ENCODE data around the gene CD300LF. TPM values are rescaled to one million over a fixed set of nuclear protein-coding genes. Genes with fewer than 3 reads are reported as not detected.
A peak's percentile ranks its signal among the peaks of the same experiment; 100 is the strongest.

The CD300LF gene
- total and polyA plus RNA-seq, 4 donors = 0.13 to 1.9 (median 1.0) TPM

DNA sequence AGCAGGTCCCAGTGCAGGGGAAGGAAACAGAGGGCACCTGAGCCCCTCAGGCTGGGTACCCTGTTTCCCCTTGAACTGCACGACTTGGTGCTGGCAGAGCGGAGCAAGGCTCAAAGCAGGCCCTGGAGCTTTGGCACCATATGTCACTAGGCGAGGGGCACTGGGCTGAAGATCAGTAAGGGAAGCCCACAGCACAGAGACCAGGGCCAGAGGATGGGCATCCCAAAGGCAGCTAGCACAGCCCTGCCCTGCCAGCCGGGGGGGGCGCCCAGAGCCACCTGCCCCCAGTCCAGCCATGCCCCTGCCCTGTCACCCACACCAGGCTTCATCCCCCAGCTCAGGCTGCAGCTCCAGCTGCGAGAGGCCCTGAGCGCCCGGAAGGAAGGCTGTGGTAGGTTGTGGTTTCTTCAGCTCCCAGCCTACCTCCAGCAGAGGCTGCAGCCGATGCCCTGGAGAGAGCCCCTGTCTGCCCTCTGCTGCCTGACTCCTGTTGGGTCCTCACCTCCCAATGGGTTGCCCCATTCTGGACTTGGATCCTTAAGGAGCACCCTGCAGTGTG, 46.6 kb upstream of the CD300LF start:
- no peak overlapping the region for H3K9ac ChIP-seq (ENCODE audit: low read depth in 1 of 2, low read length in 2 of 2)
- peak overlapping the region; percentile 51 to 75 for H3K27ac ChIP-seq (ENCODE audit: low read depth in 1 of 2, low read length in 2 of 2)
- H3K27me3 ChIP-seq (ENCODE audit: control insufficient read depth in 4 of 4, insufficient read depth in 4 of 4, low read length in 3 of 4) = no peaks in the 10 kb centered on the region
- H3K4me1 ChIP-seq (ENCODE audit: control insufficient read depth in 4 of 4, insufficient read depth in 4 of 4, low read length in 3 of 4) = peaks cover 57 to 95% (median 86%) of the 10 kb centered on the region in 4 donors
- H3K4me3 ChIP-seq (ENCODE audit: low read depth in 1 of 3, low read length in 3 of 3) = no peak overlapping the region
- WGBS = 67% methylated on average over 9 of the region's 9 CpGs
- no peaks in the 10 kb centered on the region for H3K36me3 ChIP-seq (ENCODE audit: control insufficient read depth in 4 of 4, insufficient read depth in 3 of 4, low read depth in 1 of 4, low read length in 3 of 4)
- DNase-seq (ENCODE audit: low spot score) = no peak
- TF ChIP-seq RXRA (IDR thresholded peaks at IDR 0.05) (no peak), FOXA1 (IDR thresholded peaks at IDR 0.05) (no peak), JUND (IDR thresholded peaks at IDR 0.05) (no peak), HNF4G (IDR thresholded peaks at IDR 0.05) (no peak), NR2F2 (IDR thresholded peaks at IDR 0.05) (no peak), FOXA2 (IDR thresholded peaks at IDR 0.05) (no peak), SP1 (IDR thresholded peaks at IDR 0.05) (no peak), HNF4A (conservative IDR thresholded peaks at IDR 0.05) (no peak), RAD21 (IDR thresholded peaks at IDR 0.05) (no peak), EGR1 (IDR thresholded peaks at IDR 0.05; ENCODE audit: low read depth in 2 of 2) (no peak), GABPA (IDR thresholded peaks at IDR 0.05 in 1 of 2, conservative IDR thresholded peaks at IDR 0.05 in 1 of 2) (no peak)
- TF ChIP-seq, protein P1, sequence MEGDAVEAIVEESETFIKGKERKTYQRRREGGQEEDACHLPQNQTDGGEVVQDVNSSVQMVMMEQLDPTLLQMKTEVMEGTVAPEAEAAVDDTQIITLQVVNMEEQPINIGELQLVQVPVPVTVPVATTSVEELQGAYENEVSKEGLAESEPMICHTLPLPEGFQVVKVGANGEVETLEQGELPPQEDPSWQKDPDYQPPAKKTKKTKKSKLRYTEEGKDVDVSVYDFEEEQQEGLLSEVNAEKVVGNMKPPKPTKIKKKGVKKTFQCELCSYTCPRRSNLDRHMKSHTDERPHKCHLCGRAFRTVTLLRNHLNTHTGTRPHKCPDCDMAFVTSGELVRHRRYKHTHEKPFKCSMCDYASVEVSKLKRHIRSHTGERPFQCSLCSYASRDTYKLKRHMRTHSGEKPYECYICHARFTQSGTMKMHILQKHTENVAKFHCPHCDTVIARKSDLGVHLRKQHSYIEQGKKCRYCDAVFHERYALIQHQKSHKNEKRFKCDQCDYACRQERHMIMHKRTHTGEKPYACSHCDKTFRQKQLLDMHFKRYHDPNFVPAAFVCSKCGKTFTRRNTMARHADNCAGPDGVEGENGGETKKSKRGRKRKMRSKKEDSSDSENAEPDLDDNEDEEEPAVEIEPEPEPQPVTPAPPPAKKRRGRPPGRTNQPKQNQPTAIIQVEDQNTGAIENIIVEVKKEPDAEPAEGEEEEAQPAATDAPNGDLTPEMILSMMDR (IDR thresholded peaks at IDR 0.05; ENCODE audit: low read depth, low read length, missing input control) = no peak
- TF ChIP-seq, protein P2, sequence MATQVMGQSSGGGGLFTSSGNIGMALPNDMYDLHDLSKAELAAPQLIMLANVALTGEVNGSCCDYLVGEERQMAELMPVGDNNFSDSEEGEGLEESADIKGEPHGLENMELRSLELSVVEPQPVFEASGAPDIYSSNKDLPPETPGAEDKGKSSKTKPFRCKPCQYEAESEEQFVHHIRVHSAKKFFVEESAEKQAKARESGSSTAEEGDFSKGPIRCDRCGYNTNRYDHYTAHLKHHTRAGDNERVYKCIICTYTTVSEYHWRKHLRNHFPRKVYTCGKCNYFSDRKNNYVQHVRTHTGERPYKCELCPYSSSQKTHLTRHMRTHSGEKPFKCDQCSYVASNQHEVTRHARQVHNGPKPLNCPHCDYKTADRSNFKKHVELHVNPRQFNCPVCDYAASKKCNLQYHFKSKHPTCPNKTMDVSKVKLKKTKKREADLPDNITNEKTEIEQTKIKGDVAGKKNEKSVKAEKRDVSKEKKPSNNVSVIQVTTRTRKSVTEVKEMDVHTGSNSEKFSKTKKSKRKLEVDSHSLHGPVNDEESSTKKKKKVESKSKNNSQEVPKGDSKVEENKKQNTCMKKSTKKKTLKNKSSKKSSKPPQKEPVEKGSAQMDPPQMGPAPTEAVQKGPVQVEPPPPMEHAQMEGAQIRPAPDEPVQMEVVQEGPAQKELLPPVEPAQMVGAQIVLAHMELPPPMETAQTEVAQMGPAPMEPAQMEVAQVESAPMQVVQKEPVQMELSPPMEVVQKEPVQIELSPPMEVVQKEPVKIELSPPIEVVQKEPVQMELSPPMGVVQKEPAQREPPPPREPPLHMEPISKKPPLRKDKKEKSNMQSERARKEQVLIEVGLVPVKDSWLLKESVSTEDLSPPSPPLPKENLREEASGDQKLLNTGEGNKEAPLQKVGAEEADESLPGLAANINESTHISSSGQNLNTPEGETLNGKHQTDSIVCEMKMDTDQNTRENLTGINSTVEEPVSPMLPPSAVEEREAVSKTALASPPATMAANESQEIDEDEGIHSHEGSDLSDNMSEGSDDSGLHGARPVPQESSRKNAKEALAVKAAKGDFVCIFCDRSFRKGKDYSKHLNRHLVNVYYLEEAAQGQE (IDR thresholded peaks at IDR 0.05) = no peak
- TF ChIP-seq, protein P3, sequence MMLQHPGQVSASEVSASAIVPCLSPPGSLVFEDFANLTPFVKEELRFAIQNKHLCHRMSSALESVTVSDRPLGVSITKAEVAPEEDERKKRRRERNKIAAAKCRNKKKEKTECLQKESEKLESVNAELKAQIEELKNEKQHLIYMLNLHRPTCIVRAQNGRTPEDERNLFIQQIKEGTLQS (IDR thresholded peaks at IDR 0.05) = no peak
- TF ChIP-seq, protein P4, sequence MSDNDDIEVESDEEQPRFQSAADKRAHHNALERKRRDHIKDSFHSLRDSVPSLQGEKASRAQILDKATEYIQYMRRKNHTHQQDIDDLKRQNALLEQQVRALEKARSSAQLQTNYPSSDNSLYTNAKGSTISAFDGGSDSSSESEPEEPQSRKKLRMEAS (IDR thresholded peaks at IDR 0.05) = no peak
- no peaks in the 10 kb centered on the region for H3K9me3 ChIP-seq (ENCODE audit: control insufficient read depth in 4 of 4, low read length in 3 of 4)

DNA sequence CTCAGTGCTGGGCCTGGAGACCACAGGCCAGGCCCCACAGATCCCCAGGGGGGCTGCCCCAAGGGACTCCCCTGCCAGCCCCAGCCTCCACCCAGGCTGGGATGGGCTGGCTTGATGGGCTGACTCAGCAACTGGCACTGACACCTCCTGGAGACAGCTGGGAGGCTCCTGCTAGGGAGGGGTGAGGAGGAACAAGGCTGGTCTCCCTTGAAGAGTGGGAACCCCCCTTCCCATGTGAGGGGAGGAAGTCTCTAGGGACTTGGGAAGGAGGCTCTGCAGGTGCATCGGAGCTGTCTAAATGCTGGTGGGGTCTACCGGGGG, 46.1 kb upstream of the CD300LF start:
- peaks cover 53 to 93% (median 81%) of the 10 kb centered on the region in 4 donors for H3K4me1 ChIP-seq (ENCODE audit: control insufficient read depth in 4 of 4, insufficient read depth in 4 of 4, low read length in 3 of 4)
- DNase-seq (ENCODE audit: low spot score) = no peak
- TF ChIP-seq JUND (IDR thresholded peaks at IDR 0.05) (no peak), GABPA (IDR thresholded peaks at IDR 0.05 in 1 of 2, conservative IDR thresholded peaks at IDR 0.05 in 1 of 2) (no peak), YY1 (IDR thresholded peaks at IDR 0.05) (no peak), EGR1 (IDR thresholded peaks at IDR 0.05; ENCODE audit: low read depth in 2 of 2) (no peak), HNF4G (IDR thresholded peaks at IDR 0.05) (no peak), RXRA (IDR thresholded peaks at IDR 0.05) (no peak), FOXA1 (IDR thresholded peaks at IDR 0.05) (no peak), RAD21 (IDR thresholded peaks at IDR 0.05) (no peak)
- TF ChIP-seq, protein P5, sequence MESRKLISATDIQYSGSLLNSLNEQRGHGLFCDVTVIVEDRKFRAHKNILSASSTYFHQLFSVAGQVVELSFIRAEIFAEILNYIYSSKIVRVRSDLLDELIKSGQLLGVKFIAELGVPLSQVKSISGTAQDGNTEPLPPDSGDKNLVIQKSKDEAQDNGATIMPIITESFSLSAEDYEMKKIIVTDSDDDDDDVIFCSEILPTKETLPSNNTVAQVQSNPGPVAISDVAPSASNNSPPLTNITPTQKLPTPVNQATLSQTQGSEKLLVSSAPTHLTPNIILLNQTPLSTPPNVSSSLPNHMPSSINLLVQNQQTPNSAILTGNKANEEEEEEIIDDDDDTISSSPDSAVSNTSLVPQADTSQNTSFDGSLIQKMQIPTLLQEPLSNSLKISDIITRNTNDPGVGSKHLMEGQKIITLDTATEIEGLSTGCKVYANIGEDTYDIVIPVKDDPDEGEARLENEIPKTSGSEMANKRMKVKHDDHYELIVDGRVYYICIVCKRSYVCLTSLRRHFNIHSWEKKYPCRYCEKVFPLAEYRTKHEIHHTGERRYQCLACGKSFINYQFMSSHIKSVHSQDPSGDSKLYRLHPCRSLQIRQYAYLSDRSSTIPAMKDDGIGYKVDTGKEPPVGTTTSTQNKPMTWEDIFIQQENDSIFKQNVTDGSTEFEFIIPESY (IDR thresholded peaks at IDR 0.05) = no peak
- TF ChIP-seq, protein P3 (IDR thresholded peaks at IDR 0.05) = no peak
- TF ChIP-seq, protein P1 (IDR thresholded peaks at IDR 0.05; ENCODE audit: low read depth, low read length, missing input control) = no peak
- TF ChIP-seq, protein P2 (IDR thresholded peaks at IDR 0.05) = no peak
- H3K36me3 ChIP-seq (ENCODE audit: control insufficient read depth in 4 of 4, insufficient read depth in 3 of 4, low read depth in 1 of 4, low read length in 3 of 4) = no peaks in the 10 kb centered on the region
- peak overlapping the region; percentile 75 to 76 for H3K27ac ChIP-seq (ENCODE audit: low read depth in 1 of 2, low read length in 2 of 2)
- H3K4me3 ChIP-seq (ENCODE audit: low read depth in 1 of 3, low read length in 3 of 3) = no peak overlapping the region
- H3K27me3 ChIP-seq (ENCODE audit: control insufficient read depth in 4 of 4, insufficient read depth in 4 of 4, low read length in 3 of 4) = no peaks in the 10 kb centered on the region
- 78% methylated on average over 2 of the region's 2 CpGs for WGBS
- H3K9ac ChIP-seq (ENCODE audit: low read depth in 1 of 2, low read length in 2 of 2) = no peak overlapping the region
- H3K9me3 ChIP-seq (ENCODE audit: control insufficient read depth in 4 of 4, low read length in 3 of 4) = no peaks in the 10 kb centered on the region

Data from liver (tissue), 9 donors.